ENCODE data around the gene VMP1.
A peak's percentile ranks its signal among the peaks of the same experiment; 100 is the strongest.

The VMP1 gene

DNA sequence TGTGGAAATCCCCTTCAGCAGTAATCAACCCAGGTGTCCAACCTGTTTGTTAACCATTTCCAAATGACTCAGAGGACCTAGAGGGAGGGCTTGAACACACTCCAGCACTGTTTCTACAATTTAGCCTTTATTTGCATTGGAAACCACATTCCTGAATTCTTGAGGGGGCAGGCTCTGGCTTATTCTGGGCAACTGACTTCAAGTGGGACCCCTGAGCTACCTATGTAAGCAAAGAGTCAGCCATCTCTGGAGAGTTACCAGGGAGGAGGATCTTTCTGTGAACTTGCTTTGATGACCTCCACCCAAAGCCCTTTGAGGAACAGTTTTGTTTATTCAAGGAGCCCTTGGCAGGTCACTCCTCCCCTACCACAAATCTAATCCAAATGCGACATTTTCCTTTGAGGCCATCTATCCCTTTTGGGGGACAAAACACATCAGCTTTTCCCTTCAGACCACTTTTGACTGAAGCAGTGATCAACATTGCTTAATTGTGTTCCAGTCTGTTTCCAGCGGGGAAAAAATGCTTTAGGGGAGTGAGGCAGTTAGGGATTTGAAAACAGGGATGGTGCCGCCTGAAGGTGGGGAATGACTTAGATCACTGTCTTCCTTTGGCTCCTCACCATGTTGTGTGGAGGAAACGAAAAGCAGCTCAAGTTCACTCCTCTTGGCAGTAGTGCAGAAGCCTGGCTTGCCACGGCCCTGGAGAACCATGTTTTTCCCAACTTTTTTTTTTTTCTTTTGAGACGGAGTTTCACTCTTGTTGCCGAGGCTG lies 139.1 kb downstream of the VMP1 start:
- TF ChIP-seq CTCF (IDR thresholded peaks at IDR 0.05): no peak

- no peak for TF ChIP-seq CTCF (IDR thresholded peaks at IDR 0.05)
Measured at GRCh38 chr17:59848385-59848668, 140.9 kb downstream of the VMP1 start.

DNA sequence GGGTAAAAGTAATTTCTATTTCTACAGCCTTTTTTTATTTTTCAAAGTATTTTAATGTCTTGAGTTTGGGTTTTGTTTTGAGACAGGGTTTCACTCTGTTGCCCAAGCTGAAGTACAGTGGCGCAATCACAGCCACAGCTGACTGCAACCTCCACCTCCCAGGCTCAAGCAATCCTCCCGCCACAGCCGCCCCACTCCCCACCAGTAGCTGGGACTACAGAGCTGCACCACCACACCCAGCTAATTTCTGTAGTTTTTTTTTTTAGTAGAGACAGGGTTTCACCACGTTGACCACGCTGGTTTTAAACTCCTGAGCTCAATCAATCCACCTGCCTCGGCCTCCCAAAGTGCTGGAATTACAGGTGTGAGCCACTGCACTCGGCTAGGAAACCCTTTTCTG lies 141.3 kb downstream of the VMP1 start:
- no peak for TF ChIP-seq CTCF (IDR thresholded peaks at IDR 0.05)

GRCh38 chr17:59851439-59852375 lies 144.3 kb downstream of the VMP1 start:
- TF ChIP-seq CTCF (IDR thresholded peaks at IDR 0.05): no peak

GRCh38 chr17:59853168-59853918 lies 145.9 kb downstream of the VMP1 start:
- TF ChIP-seq CTCF (IDR thresholded peaks at IDR 0.05): peak; percentile 63

DNA sequence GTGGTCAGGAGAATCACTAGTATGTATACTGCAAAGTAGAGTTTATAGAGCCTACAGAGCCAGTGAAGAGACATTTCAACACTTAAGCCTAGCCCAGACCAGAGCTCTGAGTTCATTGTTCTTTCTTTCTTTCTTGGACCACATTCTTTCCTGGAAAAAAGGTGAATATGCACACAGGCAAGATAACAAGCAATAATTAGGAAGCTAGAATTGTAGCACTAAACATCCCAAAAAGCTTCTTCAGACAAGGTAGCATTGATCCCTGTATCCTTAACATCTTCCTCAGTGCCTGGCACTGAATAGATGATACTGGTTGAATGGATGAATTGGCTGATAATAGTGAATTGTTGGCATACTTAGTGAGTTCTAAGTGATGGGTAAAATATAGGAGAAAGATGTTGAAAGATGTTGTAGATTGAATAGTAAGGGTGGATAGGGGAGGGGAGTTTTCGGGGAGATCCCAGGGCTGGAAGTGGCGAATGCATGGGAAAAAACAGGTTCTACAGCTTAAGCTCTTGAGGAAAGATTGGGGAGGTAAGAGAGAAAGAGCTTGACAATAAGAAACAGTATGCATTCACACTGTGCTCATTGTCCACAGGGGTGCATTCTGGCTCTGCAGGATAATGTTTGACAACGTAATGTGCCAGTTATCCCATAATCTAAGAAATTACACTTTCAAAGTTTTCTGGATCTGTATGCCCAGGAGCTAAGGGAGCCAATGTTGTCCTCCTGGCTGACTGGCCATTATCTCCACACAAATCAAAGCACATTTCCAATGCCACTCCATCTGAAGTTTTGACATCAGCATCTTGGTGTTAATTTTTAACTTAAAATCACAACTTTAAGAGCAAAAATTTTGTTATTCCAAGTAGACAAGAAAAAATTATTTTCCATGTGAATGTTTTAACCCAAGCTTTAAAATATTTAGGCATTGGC lies 149.7 kb downstream of the VMP1 start:
- no peak for TF ChIP-seq CTCF (IDR thresholded peaks at IDR 0.05)

All from LNCAP (cell line).